Measurements from ENCODE around the gene PIP5K1A.
"Not testable (repeated sequence)": the region's sequence is repeated elsewhere in the genome, so short reads cannot be mapped to it uniquely, and the experiment has no call there.

PIP5K1A gene, protein sequence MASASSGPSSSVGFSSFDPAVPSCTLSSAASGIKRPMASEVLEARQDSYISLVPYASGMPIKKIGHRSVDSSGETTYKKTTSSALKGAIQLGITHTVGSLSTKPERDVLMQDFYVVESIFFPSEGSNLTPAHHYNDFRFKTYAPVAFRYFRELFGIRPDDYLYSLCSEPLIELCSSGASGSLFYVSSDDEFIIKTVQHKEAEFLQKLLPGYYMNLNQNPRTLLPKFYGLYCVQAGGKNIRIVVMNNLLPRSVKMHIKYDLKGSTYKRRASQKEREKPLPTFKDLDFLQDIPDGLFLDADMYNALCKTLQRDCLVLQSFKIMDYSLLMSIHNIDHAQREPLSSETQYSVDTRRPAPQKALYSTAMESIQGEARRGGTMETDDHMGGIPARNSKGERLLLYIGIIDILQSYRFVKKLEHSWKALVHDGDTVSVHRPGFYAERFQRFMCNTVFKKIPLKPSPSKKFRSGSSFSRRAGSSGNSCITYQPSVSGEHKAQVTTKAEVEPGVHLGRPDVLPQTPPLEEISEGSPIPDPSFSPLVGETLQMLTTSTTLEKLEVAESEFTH

DNA sequence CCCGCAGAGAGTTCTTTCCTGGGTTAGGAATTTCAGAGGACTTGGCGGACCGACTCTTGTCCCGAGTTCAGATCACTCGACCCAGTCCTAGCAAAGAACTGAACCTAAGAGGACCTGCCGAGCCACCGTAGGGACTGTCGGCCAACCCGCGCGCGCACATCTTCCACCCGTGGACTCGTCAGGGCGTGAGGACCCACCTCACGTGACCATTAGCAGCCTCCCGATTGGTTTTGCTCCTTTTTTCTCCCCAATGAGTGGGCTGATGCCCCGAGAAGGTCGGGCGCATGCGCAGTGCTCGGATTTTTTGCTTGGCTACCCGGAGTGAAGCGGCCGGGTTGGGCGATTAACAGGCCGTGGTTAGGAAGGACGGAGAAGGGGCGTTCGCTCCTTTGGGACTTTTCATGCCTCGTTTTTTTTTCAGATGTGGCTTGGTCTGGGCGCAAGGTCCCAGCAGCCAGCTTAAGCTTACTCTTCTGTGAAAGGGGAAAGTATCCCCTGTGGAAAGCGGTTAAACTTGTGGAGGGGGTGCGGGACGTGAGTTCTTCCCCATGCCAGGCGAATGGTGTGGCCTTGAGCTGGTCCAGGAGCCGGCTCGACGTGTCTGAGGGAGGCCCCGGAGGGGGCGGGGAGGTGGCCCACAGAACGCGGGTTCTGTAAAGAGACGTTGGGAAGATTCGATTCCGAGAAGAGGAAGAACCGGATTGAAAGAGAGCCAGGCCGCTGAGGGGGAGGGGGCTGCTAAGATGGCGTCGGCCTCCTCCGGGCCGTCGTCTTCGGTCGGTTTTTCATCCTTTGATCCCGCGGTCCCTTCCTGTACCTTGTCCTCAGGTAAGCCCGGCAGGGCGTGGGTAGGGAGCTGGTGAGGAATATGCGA lies at the start of gene PIP5K1A:
Gene PIP5K1A, plus strand, starts transcription at position 299 of the 874 bp plus-strand sequence. Its CDS starts 445 bp downstream, at position 744.
- DNase-seq (ENCODE audit: low spot score) = peak; percentile 99

GRCh38 chr1:151156515-151156819 lies 41.9 kb upstream of the PIP5K1A start, which contains the start of gene TNFAIP8L2:
TNFAIP8L2 (plus strand) TSS chr1:151156649; CDS start chr1:151158698, 2,049 bp downstream.
- no peak for DNase-seq (ENCODE audit: low spot score)

DNA sequence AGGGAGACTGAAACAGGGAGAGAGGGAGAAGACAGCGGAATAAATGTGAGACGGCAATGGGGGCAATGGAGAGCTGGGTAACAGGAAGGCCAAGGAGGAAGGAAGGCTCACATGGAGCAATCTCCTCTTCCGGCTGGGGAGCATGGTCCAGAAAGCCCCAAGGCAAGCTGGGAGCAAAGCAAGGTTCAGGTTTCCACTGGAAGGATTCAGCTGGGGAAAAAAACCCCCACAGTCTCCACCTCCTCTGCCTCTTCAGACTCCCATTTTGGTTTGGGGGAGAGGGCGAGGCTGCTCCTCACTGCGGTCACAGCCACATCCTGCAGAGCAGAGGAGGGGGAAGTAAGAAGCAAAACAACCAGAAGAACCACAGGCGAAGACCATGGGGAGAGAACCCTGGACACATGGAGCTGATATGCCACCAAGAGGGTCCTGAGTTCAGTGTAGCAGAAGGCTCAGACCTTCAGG lies 41.3 kb upstream of the PIP5K1A start:
- no peak for DNase-seq (ENCODE audit: low spot score)

DNA sequence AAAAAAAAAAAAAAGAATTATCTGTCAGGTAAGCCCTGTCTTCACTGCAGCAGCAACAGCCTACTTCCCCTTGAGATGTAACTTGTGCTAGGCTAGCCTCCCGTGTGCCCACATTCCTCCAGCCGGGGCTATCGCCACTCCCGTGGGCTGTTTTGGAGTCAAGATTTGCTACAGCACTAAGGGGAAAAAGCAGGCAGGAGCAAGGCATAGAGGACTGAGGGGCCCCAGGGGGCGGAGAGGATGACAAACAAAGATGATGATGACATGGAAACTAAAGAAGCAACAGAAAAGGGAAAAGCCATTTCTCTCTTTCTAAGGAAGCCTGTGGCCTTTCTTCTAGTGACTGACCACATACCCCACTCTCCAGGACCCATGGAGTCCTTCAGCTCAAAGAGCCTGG lies 40.0 kb upstream of the PIP5K1A start:
- DNase-seq (ENCODE audit: low spot score) = no peak

GRCh38 chr1:151158751-151159251 lies 39.6 kb upstream of the PIP5K1A start:
- no peak for DNase-seq (ENCODE audit: low spot score)

DNA sequence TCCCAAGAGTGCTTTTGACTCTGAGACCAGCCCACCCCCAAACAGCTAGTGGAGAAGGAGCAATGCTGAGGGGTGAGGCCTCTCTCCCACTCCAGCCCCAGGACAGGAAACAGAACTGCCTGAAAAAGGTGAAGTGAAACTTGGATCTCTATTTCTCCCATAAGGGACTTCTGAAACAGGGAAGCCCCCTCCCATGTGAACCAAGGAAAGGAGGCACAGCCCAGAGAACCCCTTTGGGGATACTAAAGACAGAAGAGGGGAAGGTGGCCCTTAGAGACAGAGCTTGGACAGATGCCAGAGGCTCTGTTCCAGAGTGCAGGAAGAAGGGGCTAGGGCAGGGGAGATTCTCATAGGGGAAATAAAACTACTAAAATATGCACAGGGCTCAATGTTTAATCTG lies 39.0 kb upstream of the PIP5K1A start:
- no peak for DNase-seq (ENCODE audit: low spot score)

- no peak for DNase-seq (ENCODE audit: low spot score)
These were observed 33.5 kb upstream of the PIP5K1A start for GRCh38 chr1:151164732-151165280.

GRCh38 chr1:151165281-151165737 lies 33.0 kb upstream of the PIP5K1A start:
- peak; percentile 68 for DNase-seq (ENCODE audit: low spot score)

GRCh38 chr1:151165738-151166504 lies 32.4 kb upstream of the PIP5K1A start, which contains the start of the genes LYSMD1 and SCNM1:
LYSMD1 (minus strand) TSS chr1:151165902; CDS start chr1:151165258, 644 bp downstream.
SCNM1 (plus strand) TSS chr1:151166144; CDS start chr1:151166153, 9 bp downstream.
- peak; percentile 97 for DNase-seq (ENCODE audit: low spot score)

DNA sequence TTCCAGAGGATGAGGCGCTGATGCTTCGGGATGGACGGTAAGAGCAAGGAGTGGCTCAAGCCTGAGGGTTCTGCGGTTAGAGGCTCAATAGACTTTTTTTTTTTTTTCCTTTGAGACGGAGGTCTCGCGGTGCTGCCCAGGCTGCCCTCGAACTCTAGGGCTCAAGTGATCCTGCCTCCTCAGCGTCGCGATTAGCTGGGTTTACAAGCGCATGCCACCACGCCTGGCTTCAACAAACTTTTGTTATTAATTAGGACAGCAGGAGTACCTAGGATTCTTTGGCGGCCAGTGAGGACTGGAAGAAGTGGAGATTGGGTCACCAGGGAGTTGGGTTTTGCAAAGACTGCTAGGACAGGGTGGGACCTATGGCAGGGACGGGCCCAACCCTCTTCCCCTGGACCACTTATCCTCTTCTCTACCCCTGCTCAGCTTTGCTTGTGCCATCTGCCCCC lies 31.8 kb upstream of the PIP5K1A start:
- DNase-seq (ENCODE audit: low spot score) = peak; percentile 79

GRCh38 chr1:151167116-151167515 lies 31.2 kb upstream of the PIP5K1A start:
- DNase-seq (ENCODE audit: low spot score) = no peak

DNA sequence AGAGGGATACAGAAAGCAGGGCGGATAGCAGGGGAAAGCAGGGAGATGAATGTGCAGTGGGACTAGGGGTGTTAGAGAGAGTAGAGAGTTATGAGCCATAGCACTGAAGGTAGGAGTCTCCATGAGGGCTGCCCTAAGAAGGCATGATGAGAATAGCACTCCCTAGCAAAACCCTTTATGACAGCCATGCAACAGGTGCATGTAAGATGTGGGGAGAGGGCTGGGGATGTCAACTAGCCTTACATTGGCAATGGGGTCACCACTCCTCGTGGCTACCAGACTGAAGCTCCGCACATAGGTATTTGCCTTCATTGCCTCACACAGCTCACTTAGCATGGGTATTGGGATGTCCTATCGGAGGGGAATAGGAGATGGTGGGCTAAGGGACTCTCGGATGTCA lies 27.2 kb upstream of the PIP5K1A start:
- no peak for DNase-seq (ENCODE audit: low spot score)

DNA sequence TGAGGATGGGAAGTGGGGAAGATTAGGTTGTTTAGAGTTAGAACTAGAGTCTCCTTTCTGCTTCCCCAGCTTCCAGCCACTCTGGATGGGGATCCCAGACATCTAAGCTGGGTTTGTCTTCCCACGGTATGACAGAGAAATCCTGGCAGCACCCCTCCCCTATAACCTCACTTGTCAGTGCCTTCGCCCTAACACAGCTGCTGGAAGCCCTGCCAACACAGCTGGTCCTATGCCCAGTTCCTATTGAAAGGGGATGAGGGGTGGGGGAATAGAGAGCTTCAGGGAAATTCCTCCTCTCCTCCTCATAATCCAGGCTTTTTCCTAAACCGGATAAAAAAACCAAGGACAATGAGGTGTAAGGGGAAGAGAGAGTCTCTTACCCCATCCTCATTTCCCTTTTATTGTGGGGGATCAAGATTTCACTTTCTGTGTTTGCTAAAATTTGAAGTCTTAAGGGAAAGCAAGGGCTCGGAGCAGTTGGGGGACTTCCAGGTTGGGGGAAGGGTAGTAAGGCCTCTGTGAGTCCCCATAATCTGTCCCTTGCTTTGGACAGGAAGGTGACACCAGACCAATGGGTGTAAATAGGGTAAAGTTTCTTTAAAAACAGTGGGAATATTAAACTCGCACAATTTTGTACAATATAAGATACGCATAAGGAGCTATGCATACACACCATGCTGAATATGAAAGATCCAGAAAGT lies 23.2 kb upstream of the PIP5K1A start:
- no peak for DNase-seq (ENCODE audit: low spot score)

DNA sequence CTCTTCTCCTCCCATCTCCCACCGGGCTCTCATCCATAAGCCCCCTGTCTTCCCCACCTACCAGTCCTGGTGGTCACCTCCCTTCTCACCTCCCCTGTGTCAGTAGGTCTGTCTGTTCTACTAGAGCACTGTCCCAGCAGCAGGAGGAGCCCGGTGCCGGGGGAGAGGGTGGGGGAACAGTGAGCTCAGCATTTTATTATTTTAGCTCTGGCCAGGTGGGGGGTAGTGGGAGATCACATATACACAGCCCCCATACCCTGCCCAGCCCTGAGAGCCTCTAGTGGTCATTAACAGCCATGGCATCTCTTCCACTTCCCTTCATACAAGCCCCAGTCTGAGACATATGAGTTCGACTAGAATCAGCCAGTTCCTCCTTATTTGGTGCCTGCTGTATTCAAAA lies 22.5 kb upstream of the PIP5K1A start, which contains the start of gene TMOD4:
Gene TMOD4, minus strand, starts transcription at position 119 of the 400 bp plus-strand sequence. CDS start 1,106 bp downstream, outside the sequence.
- DNase-seq (ENCODE audit: low spot score) = peak; percentile 22

DNA sequence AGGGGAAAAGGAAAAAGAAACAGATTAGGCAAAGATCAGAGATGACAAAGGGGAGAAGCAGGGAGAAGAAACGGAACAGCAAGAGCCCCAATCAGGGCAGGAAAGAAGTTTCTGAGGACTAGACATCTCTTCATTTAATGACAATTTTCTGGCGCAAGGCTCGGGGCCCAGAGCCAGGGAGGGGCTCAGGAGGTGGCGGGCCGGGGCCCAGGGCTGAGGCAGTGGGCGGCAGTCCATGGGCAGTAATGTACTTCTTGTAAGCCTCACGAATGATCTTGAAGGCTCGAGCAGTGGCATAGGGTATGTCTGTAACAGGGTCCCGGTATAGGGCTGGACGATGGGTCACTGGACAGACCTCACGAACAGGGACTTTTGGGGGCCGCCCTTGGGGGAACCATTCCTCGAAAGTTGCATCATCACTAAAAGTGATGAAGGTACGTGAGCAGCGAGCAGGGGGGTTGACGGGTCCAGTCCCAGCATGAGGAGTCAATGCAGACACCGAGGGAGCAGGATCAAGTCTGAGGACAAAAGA lies 21.8 kb upstream of the PIP5K1A start:
- DNase-seq (ENCODE audit: low spot score) = no peak

GRCh38 chr1:151184211-151184610 lies 14.1 kb upstream of the PIP5K1A start:
- no peak for DNase-seq (ENCODE audit: low spot score)

GRCh38 chr1:151187205-151187604 lies 11.1 kb upstream of the PIP5K1A start:
- DNase-seq (ENCODE audit: low spot score) = no peak

DNA sequence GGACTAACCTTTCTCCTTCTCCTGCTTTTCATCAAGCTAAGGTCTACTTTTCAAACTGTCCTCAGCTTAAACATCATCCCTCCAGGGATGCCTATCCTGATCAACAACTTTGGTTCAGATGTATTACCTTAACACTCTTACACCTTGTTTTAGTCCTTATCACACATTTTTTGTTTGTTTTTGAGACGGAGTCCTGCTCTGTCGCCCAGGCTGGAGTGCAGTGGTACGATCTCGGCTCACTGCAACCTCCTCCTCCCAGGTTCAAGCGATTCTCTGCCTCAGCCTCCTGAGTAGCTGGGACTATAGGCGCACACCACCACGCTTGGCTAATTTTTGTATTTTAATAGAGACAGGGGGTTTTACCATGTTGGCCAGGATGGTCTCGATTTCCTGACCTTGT lies 9.7 kb upstream of the PIP5K1A start:
- DNase-seq (ENCODE audit: low spot score) = not testable (repeated sequence)

DNA sequence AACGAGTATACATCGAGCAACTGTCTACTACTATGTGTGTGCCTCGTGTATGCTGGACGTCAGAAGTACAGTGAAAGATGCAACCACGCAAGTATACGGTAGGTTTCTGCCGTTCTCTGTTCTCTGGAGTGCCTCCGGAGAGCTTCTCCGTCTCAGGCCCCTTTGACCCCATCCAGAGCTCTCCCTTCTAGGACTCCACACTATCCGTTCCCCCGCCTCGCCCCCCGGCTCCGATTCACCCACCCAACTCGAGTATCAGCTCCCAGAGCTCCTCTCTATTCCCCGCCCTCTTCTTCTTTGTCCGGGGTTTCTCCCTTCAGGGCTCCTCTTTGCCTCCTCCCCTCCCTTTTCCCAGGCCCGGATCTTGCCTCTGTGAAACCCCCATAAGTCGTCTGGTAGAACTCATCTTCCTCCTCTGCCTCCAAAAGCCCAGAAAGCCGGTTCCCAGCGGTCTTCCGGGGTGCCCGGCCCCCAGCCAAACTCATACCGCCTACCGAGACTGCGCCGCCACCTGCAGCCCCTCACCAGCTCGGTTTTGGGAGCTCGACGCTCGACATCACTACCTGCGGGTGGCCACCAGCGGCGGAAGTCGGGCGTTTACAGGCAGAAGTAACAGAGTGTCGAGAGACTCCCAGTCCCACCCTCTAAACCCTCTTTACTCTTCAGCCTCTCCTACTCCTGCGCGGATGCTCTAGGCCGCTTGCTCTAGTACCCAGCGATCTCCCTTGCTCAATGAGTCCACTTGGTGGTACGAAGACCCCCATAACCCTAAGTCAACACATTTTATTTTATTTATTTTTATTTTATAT lies 8.5 kb upstream of the PIP5K1A start, which contains the start of gene VPS72:
Gene VPS72, minus strand, starts transcription at position 561 of the 809 bp plus-strand sequence. Its CDS starts 76 bp downstream, at position 485.
- peak; percentile 91 for DNase-seq (ENCODE audit: low spot score)

Measured in AG08395 (cell line).